ENCODE data around the gene PNPLA1.

DNA sequence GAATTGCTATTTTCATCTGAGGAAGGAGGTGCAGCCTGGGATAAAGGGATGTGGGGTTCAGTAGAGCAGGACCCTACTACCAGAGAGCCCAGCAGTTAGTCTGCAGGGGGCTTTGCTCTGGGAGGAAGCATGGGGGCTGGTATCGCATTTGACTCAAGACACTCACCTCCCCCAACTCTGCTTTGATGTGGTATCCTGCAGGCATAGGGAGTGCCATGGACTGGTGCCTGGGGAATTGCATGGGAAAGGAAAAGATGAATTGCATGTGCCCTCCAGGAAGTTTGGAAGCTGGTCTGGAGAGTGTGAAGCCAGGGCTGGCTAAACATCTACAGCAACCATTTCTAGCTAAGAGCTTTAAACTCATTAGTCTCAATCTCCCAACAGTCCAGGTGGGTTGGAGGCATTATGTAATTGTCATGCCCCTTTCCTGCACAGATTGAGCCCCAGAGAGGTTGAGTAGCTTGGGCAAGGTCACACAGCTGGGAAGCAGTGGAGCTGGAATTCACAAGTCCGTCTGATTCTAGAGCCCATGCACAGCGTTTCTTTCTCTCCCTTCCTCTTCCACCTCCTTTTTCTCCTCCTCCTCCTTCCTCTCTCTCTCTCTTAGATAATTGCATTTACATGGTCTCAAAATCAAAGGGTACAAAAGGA, 26.2 kb upstream of the PNPLA1 start:
- TF ChIP-seq, protein P1, sequence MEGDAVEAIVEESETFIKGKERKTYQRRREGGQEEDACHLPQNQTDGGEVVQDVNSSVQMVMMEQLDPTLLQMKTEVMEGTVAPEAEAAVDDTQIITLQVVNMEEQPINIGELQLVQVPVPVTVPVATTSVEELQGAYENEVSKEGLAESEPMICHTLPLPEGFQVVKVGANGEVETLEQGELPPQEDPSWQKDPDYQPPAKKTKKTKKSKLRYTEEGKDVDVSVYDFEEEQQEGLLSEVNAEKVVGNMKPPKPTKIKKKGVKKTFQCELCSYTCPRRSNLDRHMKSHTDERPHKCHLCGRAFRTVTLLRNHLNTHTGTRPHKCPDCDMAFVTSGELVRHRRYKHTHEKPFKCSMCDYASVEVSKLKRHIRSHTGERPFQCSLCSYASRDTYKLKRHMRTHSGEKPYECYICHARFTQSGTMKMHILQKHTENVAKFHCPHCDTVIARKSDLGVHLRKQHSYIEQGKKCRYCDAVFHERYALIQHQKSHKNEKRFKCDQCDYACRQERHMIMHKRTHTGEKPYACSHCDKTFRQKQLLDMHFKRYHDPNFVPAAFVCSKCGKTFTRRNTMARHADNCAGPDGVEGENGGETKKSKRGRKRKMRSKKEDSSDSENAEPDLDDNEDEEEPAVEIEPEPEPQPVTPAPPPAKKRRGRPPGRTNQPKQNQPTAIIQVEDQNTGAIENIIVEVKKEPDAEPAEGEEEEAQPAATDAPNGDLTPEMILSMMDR (IDR thresholded peaks at IDR 0.05; ENCODE audit: low read depth, low read length), result no peak
- TF ChIP-seq EZH2phosphoT487 (IDR thresholded peaks at IDR 0.05; ENCODE audit: low read depth), result no peak

All from OCI-LY3 (cell line).